NOMO-1 (cell line): ENCODE results near the gene PIP4K2B.

Experiments used
- DNase-seq, 2 experiments: peaks; one replicate each; lab custom pipeline; 2025; ENCODE audit not compliant: unreplicated experiment in 2 of 2; lab: John Stamatoyannopoulos, UW

The PIP4K2B gene

DNA sequence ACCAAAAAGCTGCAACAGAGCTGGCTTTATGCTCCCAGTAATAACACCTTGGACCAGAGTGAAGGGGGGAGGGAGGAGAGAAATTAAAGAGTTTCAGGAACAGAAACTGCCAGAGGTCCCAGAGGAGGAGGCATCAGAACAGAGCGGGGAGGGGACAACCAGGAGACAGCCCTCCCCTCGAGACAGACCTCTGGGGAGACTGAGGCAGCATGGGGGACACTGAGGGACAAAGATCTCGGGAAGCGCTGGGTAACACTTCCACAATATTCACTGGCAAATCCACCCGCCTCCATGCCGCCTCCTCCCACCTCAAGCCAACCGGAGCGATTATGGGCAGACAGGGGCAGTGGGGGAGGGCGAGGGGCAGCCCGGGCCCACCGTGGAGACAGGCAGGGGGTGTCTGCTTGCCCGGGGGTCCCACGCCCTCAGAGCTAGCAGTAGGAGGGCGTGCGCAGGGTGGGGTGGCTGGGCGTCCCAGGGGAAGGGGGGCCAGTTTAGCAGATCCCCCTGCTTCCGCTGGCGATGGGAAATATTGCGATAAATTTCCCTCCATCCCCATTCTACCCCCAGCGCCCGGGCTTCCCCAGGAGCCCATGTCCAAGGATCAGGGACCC, 52.4 kb downstream of the PIP4K2B start:
- DNase-seq: peak; percentile 31 to 41

GRCh38 chr17:38746004-38746848, 53.1 kb downstream of the PIP4K2B start:
- DNase-seq: no peak

DNA sequence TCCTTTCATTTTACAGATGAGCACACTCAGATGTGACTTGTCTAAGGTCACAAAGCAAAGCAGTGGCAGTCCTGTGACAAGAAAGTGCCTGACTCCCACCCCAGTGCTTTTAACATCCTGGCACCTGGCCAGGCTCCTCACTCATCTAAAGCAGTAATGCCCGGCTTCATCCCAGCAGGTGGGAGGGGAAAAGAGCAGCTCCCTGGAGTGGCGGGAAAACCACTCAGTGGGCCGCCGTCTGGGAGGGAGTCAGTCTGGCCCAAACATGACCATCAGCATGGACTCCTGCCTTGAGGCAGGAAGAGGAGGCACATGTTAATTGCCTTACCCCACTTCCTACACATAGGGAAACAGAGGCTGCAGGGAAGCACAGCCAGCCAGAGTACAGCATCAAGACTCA, 53.8 kb downstream of the PIP4K2B start:
- DNase-seq: no peak

DNA sequence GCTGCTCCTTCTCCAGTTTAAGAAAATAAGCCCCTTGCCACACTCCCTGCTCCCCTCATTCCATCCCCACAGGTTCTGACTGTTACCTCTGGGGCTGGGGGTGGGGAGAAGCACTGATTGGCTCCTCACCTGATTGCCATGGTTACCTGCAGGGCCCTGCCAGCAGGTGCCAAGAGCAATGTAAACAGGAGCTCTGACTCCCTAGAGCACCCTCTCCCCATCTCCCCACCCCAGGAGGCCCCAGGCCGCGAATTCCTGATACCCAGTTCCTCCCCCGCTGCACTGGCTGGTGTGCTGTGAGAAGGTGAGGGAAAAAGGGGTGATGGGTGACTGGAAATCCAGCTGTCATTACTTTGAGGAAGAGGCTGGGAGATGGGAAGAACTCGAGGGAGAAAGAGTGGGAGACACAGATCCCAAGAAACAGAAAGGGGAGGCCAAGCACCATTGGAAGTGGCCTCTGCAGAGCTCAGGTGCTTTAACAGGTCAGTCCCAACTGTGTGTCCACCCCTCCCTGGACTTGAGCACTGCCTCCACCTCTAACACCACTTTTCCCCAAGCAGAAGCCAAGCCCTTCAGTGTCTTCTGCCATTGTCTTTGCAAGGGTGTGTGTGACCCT, 55.7 kb downstream of the PIP4K2B start:
- no peak for DNase-seq

- no peak for DNase-seq
These were observed 56.7 kb downstream of the PIP4K2B start for GRCh38 chr17:38742411-38743308.

DNA sequence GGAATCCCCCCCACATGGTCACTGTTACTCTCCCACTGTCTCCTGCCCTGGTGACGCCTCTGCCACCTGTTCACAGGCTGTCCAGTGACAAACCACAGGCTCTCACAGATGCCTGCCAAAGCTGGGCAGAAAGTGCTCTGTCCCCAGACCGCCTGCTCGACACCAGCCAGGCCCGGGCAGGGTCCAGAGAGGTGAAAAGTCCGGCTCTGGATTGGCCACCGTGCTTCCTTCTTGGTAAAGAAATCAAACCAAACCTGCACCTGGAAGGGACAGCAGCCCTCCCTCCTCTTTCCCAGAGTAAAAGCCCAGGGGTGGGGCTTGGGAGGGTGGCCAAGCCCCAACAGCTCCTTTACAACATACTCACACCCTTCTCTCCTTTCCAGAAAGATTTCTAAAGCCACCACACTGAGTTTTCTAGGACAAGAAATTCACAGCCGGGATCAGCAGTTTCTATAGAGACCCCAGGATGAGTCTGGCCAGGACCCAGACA, 57.4 kb downstream of the PIP4K2B start:
- no peak for DNase-seq

- no peak for DNase-seq
These were observed 57.9 kb downstream of the PIP4K2B start for GRCh38 chr17:38741461-38741860.

- DNase-seq: no peak
These were observed 58.5 kb downstream of the PIP4K2B start for GRCh38 chr17:38740806-38741205.

DNA sequence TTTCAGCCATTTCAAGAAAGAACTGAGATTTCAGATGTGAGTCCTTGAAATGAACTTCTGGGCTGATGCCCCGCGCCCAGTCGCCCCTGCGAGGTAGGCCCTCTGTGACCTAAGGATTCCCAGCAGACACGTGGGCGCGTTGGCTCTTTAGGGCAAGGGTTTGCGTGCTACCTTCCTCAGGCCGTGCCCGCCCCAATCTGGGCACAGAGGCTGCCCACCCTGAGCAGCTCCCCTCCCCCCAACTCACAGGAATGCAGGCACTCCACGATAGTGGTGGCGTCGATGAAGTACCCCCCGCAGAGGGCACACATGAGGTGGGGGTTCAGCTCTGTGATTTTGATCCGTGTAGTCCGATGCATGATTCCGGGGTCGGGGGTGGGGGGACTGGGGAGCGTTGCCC, 59.3 kb downstream of the PIP4K2B start:
- DNase-seq: no peak

DNA sequence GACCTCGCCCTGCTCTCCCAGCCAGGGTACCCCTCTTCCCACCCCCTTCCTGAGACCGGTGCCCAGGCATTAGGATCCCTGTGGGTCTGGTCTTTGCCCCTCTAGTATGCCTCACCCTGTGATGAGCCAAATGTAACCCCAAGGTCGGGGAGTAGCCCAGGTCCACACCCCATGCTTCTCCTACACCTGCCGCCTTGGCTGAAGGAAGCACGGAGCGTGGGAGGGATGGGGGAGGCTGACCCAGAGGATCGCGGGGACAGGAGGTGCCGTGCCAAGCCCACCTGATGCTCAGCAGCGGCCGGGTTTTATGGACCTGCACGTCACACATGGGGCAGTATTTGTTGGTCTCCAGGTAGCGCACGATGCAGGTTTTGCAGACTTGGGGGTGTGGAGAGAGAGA, 60.1 kb downstream of the PIP4K2B start:
- DNase-seq: no peak

- DNase-seq: no peak
These were observed 60.7 kb downstream of the PIP4K2B start for GRCh38 chr17:38738686-38739085.

DNA sequence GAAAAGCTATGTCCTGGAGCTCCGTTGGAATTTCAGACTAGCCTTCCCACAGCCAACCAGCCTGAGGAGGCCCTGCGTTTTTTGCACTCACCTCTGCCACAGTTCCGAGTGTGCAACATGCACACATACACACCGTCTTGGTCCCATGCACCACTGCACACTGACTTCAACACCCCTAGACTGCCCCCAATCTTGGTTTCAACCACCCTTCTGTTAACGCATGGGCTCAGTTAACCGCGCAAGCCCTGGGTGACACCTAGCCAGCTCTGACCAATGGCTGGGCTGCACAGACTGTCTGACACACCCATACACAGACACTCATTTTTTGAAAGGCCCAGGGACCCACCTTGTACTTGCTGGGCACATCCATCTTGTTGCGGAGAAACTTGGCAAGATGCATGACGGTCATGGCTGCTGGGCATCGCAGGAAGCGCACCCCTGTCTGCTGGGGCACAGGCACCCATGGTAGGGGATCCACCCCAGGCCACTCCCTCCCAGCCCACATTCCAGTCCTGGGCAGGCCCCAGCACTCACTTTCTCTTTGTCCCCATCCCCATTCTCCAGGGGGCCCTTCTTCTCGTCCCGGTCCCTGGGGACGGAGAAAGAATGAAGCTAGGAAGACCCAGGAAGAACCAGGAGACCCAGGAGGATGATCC, 61.2 kb downstream of the PIP4K2B start:
- DNase-seq: no peak

DNA sequence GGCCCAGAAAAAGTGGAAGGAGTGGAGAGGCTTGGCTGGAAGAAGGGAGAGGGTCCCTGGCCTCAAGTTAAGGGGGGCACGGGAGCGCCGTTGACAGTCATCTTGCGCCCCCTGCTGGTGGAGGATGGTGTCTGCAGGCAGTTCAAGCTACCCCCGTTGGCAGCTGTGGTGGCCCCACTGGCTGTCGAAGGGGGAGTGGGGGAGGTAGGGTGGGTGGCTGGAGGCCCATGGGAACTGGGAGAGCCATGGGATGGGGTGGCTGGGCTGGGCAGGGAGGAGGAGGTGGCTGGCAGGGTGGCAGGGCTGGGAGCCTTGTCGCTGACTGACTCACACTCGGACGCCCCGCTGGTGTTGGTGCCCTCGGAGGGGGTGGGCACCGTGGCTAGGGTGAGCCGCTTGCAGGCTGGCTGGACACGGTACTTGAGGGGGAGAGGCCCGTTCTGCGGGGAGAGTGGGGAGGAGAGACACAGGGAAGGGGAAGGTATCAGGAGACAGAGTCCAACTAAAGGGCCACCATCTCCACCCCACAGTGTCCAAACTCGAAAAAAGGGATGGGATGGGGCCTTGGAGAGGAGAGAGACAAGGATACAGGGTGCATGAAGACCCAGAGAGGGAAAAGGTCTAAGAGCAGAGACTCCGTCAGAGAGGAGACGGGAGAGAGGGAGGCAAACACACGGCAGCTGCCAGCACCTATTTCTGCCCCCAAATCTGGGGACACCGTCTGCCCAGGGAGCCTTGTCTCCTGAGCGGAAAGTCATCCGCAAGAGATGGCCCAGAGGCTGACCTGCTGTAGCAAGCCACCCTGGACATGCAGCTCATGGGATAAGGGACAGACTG, 64.0 kb downstream of the PIP4K2B start:
- DNase-seq: no peak

GRCh38 chr17:38733982-38734973, 65.1 kb downstream of the PIP4K2B start:
- no peak for DNase-seq

GRCh38 chr17:38733282-38733981, 65.9 kb downstream of the PIP4K2B start:
- DNase-seq: no peak

- no peak for DNase-seq
These were observed 66.7 kb downstream of the PIP4K2B start for GRCh38 chr17:38732376-38733281.
